ENCODE data around the gene CASZ1. TPM values are rescaled to one million over a fixed set of nuclear protein-coding genes. Genes with fewer than 3 reads are reported as not detected.

The CASZ1 gene, protein sequence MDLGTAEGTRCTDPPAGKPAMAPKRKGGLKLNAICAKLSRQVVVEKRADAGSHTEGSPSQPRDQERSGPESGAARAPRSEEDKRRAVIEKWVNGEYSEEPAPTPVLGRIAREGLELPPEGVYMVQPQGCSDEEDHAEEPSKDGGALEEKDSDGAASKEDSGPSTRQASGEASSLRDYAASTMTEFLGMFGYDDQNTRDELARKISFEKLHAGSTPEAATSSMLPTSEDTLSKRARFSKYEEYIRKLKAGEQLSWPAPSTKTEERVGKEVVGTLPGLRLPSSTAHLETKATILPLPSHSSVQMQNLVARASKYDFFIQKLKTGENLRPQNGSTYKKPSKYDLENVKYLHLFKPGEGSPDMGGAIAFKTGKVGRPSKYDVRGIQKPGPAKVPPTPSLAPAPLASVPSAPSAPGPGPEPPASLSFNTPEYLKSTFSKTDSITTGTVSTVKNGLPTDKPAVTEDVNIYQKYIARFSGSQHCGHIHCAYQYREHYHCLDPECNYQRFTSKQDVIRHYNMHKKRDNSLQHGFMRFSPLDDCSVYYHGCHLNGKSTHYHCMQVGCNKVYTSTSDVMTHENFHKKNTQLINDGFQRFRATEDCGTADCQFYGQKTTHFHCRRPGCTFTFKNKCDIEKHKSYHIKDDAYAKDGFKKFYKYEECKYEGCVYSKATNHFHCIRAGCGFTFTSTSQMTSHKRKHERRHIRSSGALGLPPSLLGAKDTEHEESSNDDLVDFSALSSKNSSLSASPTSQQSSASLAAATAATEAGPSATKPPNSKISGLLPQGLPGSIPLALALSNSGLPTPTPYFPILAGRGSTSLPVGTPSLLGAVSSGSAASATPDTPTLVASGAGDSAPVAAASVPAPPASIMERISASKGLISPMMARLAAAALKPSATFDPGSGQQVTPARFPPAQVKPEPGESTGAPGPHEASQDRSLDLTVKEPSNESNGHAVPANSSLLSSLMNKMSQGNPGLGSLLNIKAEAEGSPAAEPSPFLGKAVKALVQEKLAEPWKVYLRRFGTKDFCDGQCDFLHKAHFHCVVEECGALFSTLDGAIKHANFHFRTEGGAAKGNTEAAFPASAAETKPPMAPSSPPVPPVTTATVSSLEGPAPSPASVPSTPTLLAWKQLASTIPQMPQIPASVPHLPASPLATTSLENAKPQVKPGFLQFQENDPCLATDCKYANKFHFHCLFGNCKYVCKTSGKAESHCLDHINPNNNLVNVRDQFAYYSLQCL (N-terminal part only)
- 8.5 and 9.1 TPM in 2 replicates for total RNA-seq (2014; rRNA removed; shearing (Covaris generic))

GRCh38 chr1:10796029-10796944 is at the start of gene CASZ1:
Gene CASZ1 (minus strand): TSS chr1:10796646. CDS start chr1:10693889, 102,757 bp downstream.
- DNase-seq (ENCODE audit: low read depth): peak; percentile 93

DNA sequence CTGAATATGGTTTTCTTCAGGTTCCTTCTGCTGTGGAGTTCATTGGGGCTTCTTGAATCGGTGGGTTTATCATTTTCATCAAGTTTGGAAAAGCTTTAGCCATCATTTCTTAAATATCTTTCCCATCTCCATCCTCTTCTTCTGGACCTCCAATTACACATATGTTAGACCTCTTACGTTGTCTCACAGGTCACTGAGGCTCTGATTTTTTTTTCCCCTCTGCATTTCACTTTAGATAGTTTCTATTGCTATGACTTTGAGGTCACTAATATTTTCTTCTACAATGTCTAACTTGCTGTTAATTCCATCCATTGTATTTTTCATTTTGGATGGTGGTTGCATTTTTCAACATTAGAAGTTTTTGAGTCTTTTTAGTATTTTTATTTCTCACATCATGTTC is 47.3 kb upstream of the CASZ1 start:
- DNase-seq (ENCODE audit: low read depth): no peak

DNA sequence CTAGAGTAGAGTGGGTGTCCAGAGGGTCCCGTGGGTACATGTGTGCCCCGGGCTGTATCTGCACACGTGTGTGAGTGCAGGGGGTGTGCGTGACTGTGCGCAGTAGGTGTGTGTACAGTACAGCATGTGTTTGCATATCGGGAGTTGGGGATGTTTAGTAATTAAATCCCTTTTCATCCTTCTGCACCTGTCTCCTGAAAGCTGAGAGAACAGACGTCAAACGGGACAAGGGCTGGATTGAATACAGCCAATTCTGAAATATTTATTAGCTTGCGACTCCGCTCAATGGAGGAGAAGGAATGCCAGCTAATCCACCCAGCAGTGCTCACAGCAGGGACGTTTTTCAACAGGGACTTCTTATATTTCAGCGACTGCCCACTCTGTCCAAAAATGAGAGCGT is 44.7 kb upstream of the CASZ1 start:
- no peak for DNase-seq (ENCODE audit: low read depth)

- DNase-seq (ENCODE audit: low read depth): no peak
Measured at GRCh38 chr1:10839188-10839770, 42.8 kb upstream of the CASZ1 start.

GRCh38 chr1:10838541-10838940 is 42.1 kb upstream of the CASZ1 start:
- no peak for DNase-seq (ENCODE audit: low read depth)

DNA sequence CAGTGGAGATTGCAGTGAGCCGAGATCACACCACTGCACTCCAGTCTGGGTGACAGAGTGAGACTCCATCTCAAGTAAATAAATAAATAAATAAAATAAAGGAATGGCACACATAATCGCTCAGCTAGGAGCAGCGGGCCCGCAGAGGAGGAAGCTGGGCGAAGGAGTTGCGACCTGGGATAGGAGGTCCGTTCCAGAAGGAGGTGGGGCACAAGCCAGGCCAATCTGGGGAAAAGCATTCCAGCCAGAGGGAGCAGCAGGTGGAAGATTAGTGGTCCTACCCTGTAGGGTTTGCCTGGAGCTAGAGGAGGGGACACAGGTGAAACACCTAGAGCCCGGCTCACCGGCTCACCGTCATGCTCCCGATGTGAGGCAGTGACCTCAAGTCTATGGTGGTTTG is 40.3 kb upstream of the CASZ1 start:
- no peak for DNase-seq (ENCODE audit: low read depth)

- peak; percentile 83 for DNase-seq (ENCODE audit: low read depth)
Measured at GRCh38 chr1:10835822-10836421, 39.5 kb upstream of the CASZ1 start.

DNA sequence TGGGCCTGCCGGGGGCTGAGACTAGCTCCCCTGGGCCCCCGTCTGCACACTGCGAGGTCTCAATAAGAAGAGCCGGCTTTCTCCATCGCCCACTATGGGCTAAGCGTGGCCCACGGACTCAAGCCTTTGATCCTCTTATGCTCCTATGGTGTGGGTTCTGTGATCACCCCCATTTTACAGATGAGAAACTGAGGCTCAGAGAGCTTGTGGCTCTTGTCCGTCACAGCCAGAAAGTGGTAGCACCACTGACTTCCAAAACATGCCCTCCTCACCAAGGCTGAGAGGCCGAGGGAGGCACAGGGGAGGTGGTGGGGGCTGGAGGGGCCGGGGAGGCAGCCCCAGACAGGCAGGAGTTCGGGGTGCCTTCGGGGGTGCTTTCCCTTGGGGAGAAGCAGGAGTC is 39.0 kb upstream of the CASZ1 start:
- DNase-seq (ENCODE audit: low read depth): no peak

DNA sequence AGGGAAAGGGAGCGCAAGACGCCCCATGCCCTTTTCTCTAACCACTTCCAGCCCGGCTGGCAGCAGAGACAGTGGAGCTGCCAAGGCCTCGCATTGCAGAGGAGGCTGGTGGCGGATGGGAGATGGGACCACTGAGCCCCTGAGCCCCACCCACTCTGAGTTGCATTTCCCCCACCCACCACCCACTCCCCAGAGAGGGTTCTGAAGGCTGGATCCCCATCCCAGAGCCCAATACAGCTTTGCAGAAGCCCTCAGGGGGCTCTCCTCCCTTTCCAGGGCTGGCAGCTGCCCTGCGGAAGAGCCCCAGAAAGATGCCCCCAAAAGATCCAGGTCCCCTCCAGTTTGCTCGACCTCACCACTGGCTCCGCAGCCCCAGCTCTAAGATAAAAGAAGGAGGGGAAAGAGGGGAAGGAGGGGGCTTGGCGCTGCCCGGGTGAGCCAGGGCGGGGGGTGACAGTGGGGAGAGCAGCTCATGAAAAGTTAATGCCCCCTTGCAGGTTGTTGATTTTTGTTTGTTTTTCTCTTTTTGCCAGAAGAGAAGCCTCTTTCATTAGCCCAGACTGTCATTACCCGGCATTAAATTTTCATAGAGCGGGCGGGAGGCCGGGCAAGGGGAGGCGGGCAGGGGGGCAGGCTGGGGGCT is 38.4 kb upstream of the CASZ1 start:
- no peak for DNase-seq (ENCODE audit: low read depth)

GRCh38 chr1:10833630-10834557 is 37.4 kb upstream of the CASZ1 start:
- no peak for DNase-seq (ENCODE audit: low read depth)

- no peak for DNase-seq (ENCODE audit: low read depth)
Measured at GRCh38 chr1:10832703-10833102, 36.3 kb upstream of the CASZ1 start.

- peak; percentile 72 for DNase-seq (ENCODE audit: low read depth)
Measured at GRCh38 chr1:10830961-10831668, 34.7 kb upstream of the CASZ1 start.

GRCh38 chr1:10829965-10830515 is 33.6 kb upstream of the CASZ1 start:
- DNase-seq (ENCODE audit: low read depth): no peak

DNA sequence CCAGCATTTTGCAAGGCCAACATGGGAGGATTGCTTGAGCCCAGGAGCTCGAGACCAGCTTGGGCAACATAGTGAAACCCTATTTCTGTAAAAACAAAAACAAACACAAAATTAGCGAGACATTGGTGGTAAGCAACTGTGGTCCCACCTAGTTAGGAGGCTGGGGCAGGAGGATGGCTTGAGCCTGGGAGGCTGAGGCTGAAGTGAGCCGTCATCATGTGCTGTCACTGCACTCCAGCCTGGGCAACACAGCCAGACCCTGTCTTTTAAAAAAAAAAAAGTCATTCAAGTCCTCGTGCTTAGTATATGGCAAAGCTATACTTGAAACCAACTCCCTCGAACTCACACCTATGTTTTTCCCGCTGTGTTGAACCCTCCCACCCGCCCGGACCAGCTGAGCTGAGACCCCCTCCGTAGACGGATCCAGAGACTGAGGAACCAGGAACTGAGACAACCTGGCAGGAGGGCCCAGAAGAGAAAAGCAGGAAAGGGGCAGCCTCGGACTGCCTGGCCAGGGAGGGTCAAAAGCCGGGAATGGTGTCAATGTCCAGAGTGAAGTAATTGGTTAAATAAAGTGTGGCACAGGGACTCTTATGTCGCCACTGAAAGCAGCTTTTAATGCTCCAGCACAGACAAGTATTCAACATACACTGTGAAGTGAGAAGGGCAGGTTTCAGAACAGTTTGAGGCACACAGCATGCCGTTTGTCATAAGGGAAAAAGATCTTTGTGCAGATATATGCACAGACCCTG is 32.8 kb upstream of the CASZ1 start:
- DNase-seq (ENCODE audit: low read depth): no peak

- DNase-seq (ENCODE audit: low read depth): no peak
Measured at GRCh38 chr1:10827377-10828333, 31.2 kb upstream of the CASZ1 start.

- no peak for DNase-seq (ENCODE audit: low read depth)
Measured at GRCh38 chr1:10825592-10825991, 29.1 kb upstream of the CASZ1 start.

Data from Daoy (cell line).